ENCODE data around the gene NCK1.

DNA sequence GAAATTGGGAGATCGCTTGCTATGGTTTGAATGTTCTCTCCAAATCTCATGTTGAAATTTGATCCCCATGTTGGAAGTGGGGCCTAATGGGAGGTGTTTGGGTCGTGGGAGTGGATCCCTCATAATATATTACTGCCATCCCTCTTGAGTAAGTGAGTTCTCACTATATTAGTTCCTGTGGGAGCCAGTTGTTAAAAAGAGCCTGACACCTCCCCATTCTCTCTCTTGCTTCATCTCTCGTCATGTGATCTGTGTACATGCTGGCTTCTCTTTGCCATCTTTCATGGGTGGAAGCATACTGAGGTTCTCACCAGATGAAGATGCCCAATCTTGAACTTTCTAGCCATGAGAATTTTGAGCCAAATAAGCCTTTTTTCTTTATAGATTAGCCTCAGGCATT is 52.7 kb downstream of the NCK1 start:
- TF ChIP-seq SP1 (IDR thresholded peaks at IDR 0.05; ENCODE audit: low read depth) (no peak), POLR2A (IDR thresholded peaks at IDR 0.05; ENCODE audit: borderline replicate concordance, extremely low read depth, insufficient read depth, insufficient read length) (no peak)
